ENCODE results near the gene SMIM10L1.

Gene SMIM10L1

DNA sequence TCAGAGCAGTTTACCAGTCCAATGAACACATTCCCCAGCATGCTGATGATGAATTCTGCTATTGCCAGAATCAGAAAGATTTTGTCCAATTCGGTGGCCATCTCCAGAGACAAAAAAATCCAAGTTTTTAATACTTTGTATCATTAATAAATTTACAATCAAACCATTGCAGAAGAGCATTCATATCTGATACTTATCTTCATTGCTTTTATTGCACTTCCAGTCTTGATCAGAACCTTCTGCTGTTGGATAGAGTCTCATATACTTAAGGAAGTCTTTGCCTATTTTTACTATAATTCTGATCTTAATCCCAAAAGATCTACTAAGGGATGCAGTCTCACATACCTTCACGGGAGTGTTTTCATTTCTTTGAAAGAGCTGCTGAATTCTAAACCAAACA is 15.8 kb downstream of the SMIM10L1 start, which contains the start of gene TAS2R42:
Gene TAS2R42, minus strand, starts transcription at position 101 of the 400 bp plus-strand sequence. Its CDS starts 0 bp downstream, at position 101.
- DNase-seq (ENCODE audit: low read depth), result no peak

GRCh38 chr12:11202811-11203210 is 31.8 kb downstream of the SMIM10L1 start:
- no peak for DNase-seq (ENCODE audit: low read depth)

DNA sequence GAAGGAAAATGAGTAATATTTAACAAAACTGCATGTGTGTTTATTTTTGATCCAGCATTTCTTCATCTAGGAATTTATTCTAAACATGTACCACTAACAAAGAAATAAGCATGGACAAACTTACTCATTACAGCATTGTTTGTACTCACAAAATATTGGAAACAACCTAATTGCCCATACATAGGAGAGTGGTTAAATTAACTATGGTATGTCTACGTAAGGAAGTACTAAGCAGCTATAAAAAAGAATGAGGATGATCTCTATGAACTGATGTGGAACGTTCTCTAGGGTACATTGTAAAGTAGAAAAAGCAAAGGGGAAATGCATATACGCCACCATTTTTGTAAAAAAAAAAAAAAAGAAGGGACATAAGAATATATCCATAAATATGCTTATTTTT is 33.2 kb downstream of the SMIM10L1 start:
- no peak for DNase-seq (ENCODE audit: low read depth)

DNA sequence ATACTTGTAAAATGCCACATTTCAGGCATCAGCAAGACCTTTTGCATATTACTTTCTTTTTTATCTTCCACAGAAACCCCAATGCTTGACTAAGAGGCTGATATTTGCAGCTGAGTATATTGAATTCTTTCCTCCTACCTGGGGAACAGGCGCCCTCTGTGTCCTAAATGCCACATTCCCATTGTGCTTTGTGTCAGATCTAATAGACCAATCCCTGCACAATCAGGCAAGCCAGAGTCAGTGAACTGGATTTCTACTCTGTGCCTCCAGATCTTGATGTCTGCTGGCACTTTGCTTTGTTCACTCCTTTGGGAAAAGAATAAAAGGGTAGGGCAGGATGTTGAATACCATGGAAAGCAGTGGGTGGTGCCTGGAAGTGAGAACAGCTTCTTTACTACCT is 38.1 kb downstream of the SMIM10L1 start:
- no peak for DNase-seq (ENCODE audit: low read depth)

Data from stimulated activated CD8-positive, alpha-beta memory T cell treated with anti-CD3 and anti-CD28 coated beads, Interleukin-4, amount 100 ng/mL, for 24 hours (primary cell).